ENCODE measurements around the gene CDC20B.

GRCh38 chr5:55072666-55073065 is 100.3 kb downstream of the CDC20B start:
- TF ChIP-seq, protein P1, sequence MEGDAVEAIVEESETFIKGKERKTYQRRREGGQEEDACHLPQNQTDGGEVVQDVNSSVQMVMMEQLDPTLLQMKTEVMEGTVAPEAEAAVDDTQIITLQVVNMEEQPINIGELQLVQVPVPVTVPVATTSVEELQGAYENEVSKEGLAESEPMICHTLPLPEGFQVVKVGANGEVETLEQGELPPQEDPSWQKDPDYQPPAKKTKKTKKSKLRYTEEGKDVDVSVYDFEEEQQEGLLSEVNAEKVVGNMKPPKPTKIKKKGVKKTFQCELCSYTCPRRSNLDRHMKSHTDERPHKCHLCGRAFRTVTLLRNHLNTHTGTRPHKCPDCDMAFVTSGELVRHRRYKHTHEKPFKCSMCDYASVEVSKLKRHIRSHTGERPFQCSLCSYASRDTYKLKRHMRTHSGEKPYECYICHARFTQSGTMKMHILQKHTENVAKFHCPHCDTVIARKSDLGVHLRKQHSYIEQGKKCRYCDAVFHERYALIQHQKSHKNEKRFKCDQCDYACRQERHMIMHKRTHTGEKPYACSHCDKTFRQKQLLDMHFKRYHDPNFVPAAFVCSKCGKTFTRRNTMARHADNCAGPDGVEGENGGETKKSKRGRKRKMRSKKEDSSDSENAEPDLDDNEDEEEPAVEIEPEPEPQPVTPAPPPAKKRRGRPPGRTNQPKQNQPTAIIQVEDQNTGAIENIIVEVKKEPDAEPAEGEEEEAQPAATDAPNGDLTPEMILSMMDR (IDR thresholded peaks at IDR 0.05; ENCODE audit: insufficient read depth, low read length) = no peak
- TF ChIP-seq GABPA (IDR thresholded peaks at IDR 0.05; ENCODE audit: low read depth) (no peak), POLR2AphosphoS5 (IDR thresholded peaks at IDR 0.05; ENCODE audit: low read depth) (no peak), SPI1 (IDR thresholded peaks at IDR 0.05; ENCODE audit: borderline replicate concordance, low read depth) (no peak)
- TF ChIP-seq, protein P2, sequence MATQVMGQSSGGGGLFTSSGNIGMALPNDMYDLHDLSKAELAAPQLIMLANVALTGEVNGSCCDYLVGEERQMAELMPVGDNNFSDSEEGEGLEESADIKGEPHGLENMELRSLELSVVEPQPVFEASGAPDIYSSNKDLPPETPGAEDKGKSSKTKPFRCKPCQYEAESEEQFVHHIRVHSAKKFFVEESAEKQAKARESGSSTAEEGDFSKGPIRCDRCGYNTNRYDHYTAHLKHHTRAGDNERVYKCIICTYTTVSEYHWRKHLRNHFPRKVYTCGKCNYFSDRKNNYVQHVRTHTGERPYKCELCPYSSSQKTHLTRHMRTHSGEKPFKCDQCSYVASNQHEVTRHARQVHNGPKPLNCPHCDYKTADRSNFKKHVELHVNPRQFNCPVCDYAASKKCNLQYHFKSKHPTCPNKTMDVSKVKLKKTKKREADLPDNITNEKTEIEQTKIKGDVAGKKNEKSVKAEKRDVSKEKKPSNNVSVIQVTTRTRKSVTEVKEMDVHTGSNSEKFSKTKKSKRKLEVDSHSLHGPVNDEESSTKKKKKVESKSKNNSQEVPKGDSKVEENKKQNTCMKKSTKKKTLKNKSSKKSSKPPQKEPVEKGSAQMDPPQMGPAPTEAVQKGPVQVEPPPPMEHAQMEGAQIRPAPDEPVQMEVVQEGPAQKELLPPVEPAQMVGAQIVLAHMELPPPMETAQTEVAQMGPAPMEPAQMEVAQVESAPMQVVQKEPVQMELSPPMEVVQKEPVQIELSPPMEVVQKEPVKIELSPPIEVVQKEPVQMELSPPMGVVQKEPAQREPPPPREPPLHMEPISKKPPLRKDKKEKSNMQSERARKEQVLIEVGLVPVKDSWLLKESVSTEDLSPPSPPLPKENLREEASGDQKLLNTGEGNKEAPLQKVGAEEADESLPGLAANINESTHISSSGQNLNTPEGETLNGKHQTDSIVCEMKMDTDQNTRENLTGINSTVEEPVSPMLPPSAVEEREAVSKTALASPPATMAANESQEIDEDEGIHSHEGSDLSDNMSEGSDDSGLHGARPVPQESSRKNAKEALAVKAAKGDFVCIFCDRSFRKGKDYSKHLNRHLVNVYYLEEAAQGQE (IDR thresholded peaks at IDR 0.05; ENCODE audit: insufficient replicate concordance, low read depth) = no peak
